PC-9 (cell line): ENCODE measurements around the gene OR2AT4. TPM values are rescaled to one million over a fixed set of nuclear protein-coding genes. Genes with fewer than 3 reads are reported as not detected.

ENCODE experiments used
- BruUV-seq: library from RNA; stranded (reverse); fragments of 400-500 nt; replicated peaks from 2 replicates; lab custom pipeline; 2021; lab: Mats Ljungman, UMichigan
- CTCF ChIA-PET: fragments of 300-600 bp; sonication (Branson Sonifier 250); formaldehyde crosslinking; loops from one replicate; lab custom pipeline; 2022; ENCODE audit warnings: antibody characterized with exemption; lab: Charles Lee
- POLR2A ChIA-PET: fragments of 300-600 bp; sonication (Branson Sonifier 250); formaldehyde crosslinking; loops from one replicate; lab custom pipeline; 2022; ENCODE audit warnings: antibody characterized with exemption; ENCODE audit not compliant: unreplicated experiment; lab: Charles Lee
- DNase-seq, 2 experiments: peaks; one replicate each; pipeline versions ENCODE4 v3.0.0 to v3.0.0-alpha.2; 2015 to 2022; ENCODE audit warnings: mixed read lengths in 1 of 2
- H2AFZ ChIP-seq: fragments of 200-600 bp; sonication (generic); 2 replicates; pipeline ENCODE4 v1.8.1; 2017; ENCODE audit warnings: antibody characterized with exemption
- H3F3A ChIP-seq: fragments of 200-600 bp; sonication (generic); 2 replicates; pipeline ENCODE4 v1.8.1; 2017; ENCODE audit warnings: antibody characterized with exemption, mild to moderate bottlenecking, low read depth; ENCODE audit not compliant: insufficient read depth
- H3K27ac ChIP-seq: fragments of 200-600 bp; sonication (generic); 2 replicates; pipeline ENCODE4 v1.6.1; 2016; ENCODE audit warnings: mixed run types
- H3K27me3 ChIP-seq: fragments of 200-600 bp; sonication (generic); 2 replicates; pipeline ENCODE4 v1.6.1; 2016; ENCODE audit warnings: low read depth, mixed run types; ENCODE audit not compliant: insufficient read depth
- H3K36me3 ChIP-seq: fragments of 200-600 bp; sonication (generic); 2 replicates; pipeline ENCODE4 v1.6.1; 2016; ENCODE audit warnings: low read depth, mixed run types
- H3K4me1 ChIP-seq: fragments of 200-600 bp; sonication (generic); replicated peaks from 2 replicates; pipeline ENCODE4 v1.6.1; 2016; ENCODE audit warnings: mixed run types; ENCODE audit not compliant: insufficient read depth
- H3K4me2 ChIP-seq: fragments of 200-600 bp; sonication (generic); 2 replicates; pipeline ENCODE4 v1.6.1; 2017; ENCODE audit warnings: mixed run types
- H3K4me3 ChIP-seq: fragments of 200-600 bp; sonication (generic); 2 replicates; pipeline ENCODE4 v1.6.1; 2016; ENCODE audit warnings: mixed run types
- H3K79me2 ChIP-seq: fragments of 200-600 bp; sonication (generic); 2 replicates; pipeline ENCODE4 v1.6.1; 2017; ENCODE audit warnings: low read depth, mixed run types
- H3K9me2 ChIP-seq: fragments of 200-600 bp; sonication (generic); 2 replicates; pipeline ENCODE4 v1.8.1; 2017; ENCODE audit warnings: mild to moderate bottlenecking; ENCODE audit not compliant: insufficient read depth
- H3K9me3 ChIP-seq: fragments of 200-600 bp; sonication (generic); 2 replicates; pipeline ENCODE4 v1.8.1; 2016; ENCODE audit warnings: low read depth; ENCODE audit not compliant: insufficient read depth
- H4K20me1 ChIP-seq: fragments of 200-600 bp; sonication (generic); 2 replicates; pipeline ENCODE4 v1.8.1; 2017; ENCODE audit not compliant: insufficient read depth
- CTCF ChIP-seq: fragments of 200-600 bp; sonication (generic); conservative IDR thresholded peaks from 2 replicates; pipeline ENCODE4 v1.6.1; 2017; ENCODE audit warnings: mixed run types, antibody characterized with exemption, mild to moderate bottlenecking, moderate library complexity
- EZH2 ChIP-seq: fragments of 200-600 bp; sonication (generic); IDR thresholded peaks from 2 replicates; pipeline ENCODE4 v1.8.0; 2017; ENCODE audit warnings: antibody characterized with exemption, low read depth
- intact Hi-C: fragments of 100-400 bp; cut with micrococcal nuclease; formaldehyde crosslinking; loops from one replicate; pipeline ENCODE4 v1.10.0; 2022; ENCODE audit not compliant: unreplicated experiment
- total RNA-seq: library from RNA; stranded (reverse); gene quantifications from 2 replicates; pipeline ENCODE4 v1.2.3, GENCODE V29; 2021

Gene OR2AT4
- total RNA-seq, 1 experiment from 2014 or later = 0.11 TPM

- no TSS peak for BruUV-seq
- Histone ChIP-seq H3K36me3 (no peaks in the 10 kb centered on the region), H3F3A (no peaks in the 10 kb centered on the region), H3K4me3 (no peak overlapping the region), H3K27ac (no peak overlapping the region), H3K27me3 (peaks cover 15% of the 10 kb centered on the region), H2AFZ (no peak overlapping the region), H3K9me3 (0 out of 2 replicates have a peak, but pooled peaks cover 5% of the 10 kb centered on the region), H3K4me1 (no peaks in the 10 kb centered on the region), H4K20me1 (no peaks in the 10 kb centered on the region), H3K9me2 (no peaks in the 10 kb centered on the region), H3K4me2 (no peak overlapping the region), H3K79me2 (no peaks in the 10 kb centered on the region)
- CTCF ChIA-PET = no interaction called here
- POLR2A ChIA-PET = no interaction called here
- TF ChIP-seq CTCF (no peak), EZH2 (no peak)
- intact Hi-C loops = no loop called here
- DNase-seq = no peak
Observed at GRCh38 chr11:75077316-75077715, 19.4 kb downstream of the OR2AT4 start.

GRCh38 chr11:75076671-75077070, 20.0 kb downstream of the OR2AT4 start:
- ChIA-PET POLR2A (interaction anchor here (0.6 kb wide), 1 partner anchor 12 kb away, joined by 3 read pairs; no protein-coding TSS in a partner anchor), CTCF (no interaction called here)
- Histone ChIP-seq H3K4me3 (no peak overlapping the region), H3K79me2 (no peaks in the 10 kb centered on the region), H3K27me3 (peaks cover 22% of the 10 kb centered on the region), H3K9me2 (no peaks in the 10 kb centered on the region), H3K4me2 (no peak overlapping the region), H4K20me1 (no peaks in the 10 kb centered on the region), H3F3A (no peaks in the 10 kb centered on the region), H3K4me1 (no peaks in the 10 kb centered on the region), H2AFZ (no peak overlapping the region), H3K36me3 (no peaks in the 10 kb centered on the region), H3K27ac (no peak overlapping the region), H3K9me3 (0 out of 2 replicates have a peak, but pooled peaks cover 5% of the 10 kb centered on the region)
- TF ChIP-seq CTCF = no peak
- no peak for TF ChIP-seq EZH2
- DNase-seq = no peak
- intact Hi-C loops = no loop called here
- no TSS peak for BruUV-seq

- Histone ChIP-seq H3K79me2 (no peaks in the 10 kb centered on the region), H3K36me3 (no peaks in the 10 kb centered on the region), H3K4me3 (no peak overlapping the region), H2AFZ (no peak overlapping the region), H3K9me2 (no peaks in the 10 kb centered on the region), H3K4me2 (no peak overlapping the region), H3F3A (no peaks in the 10 kb centered on the region), H3K4me1 (no peaks in the 10 kb centered on the region), H3K27me3 (peaks cover 28% of the 10 kb centered on the region), H3K27ac (no peak overlapping the region), H4K20me1 (no peaks in the 10 kb centered on the region), H3K9me3 (no peaks in the 10 kb centered on the region)
- CTCF ChIA-PET = no interaction called here
- POLR2A ChIA-PET = interaction anchor here (0.7 kb wide), 1 partner anchor 18 kb away, joined by 6 read pairs; no protein-coding TSS in a partner anchor
- DNase-seq = no peak
- no TSS peak for BruUV-seq
- intact Hi-C loops = no loop called here
- TF ChIP-seq CTCF (no peak), EZH2 (no peak)
Observed at GRCh38 chr11:75073459-75074190, 23.1 kb downstream of the OR2AT4 start.
